Fibroblast of lung (primary cell): Measurements from ENCODE around the gene SOX12. TPM values are rescaled to one million over a fixed set of nuclear protein-coding genes. Genes with fewer than 3 reads are reported as not detected.
A peak's percentile ranks its signal among the peaks of the same experiment; 100 is the strongest.
"Not testable (repeated sequence)": the region's sequence is repeated elsewhere in the genome, so short reads cannot be mapped to it uniquely, and the experiment has no call there.

Experiments
- DNase-seq, 2 donors: peaks; one replicate each; pipeline versions ENCODE4 v3.0.0 to v3.0.0-alpha.2; 2010; ENCODE audit warnings: low read depth in 2 of 2
- H2AFZ ChIP-seq: 2 replicates; pipeline ENCODE4 v1.5.1; 2012; ENCODE audit warnings: low read length, control low read depth, inconsistent platforms
- H3K27ac ChIP-seq: 2 replicates; pipeline ENCODE4 v1.5.1; 2011; ENCODE audit warnings: low read length, control low read depth; ENCODE audit not compliant: insufficient read depth
- H3K27me3 ChIP-seq: 2 replicates; pipeline ENCODE4 v1.5.1; 2011; ENCODE audit warnings: mild to moderate bottlenecking, low read length; ENCODE audit not compliant: control insufficient read depth, insufficient read depth
- H3K36me3 ChIP-seq: 2 replicates; pipeline ENCODE4 v1.5.1; 2011; ENCODE audit warnings: low read length; ENCODE audit not compliant: control insufficient read depth, insufficient read depth
- H3K4me1 ChIP-seq: 2 replicates; pipeline ENCODE4 v1.5.1; 2011; ENCODE audit warnings: low read length; ENCODE audit not compliant: control insufficient read depth, insufficient read depth; ENCODE audit errors: extremely low read depth
- H3K4me2 ChIP-seq: 2 replicates; pipeline ENCODE4 v1.5.1; 2011; ENCODE audit warnings: low read length, control low read depth; ENCODE audit not compliant: insufficient read depth; ENCODE audit errors: extremely low read depth
- H3K4me3 ChIP-seq, 4 experiments: fragments of 200-600 bp in 1 of 4; sonication (generic) in 1 of 4; replicated peaks in 1 of 4; 2 replicates each; pipeline ENCODE4 v1.5.1; 2011 to 2016; ENCODE audit warnings: low read length in 4 of 4, low read depth in 3 of 4, mild to moderate bottlenecking in 3 of 4, control low read depth in 2 of 4, inconsistent platforms in 1 of 4, mixed read lengths in 1 of 4; ENCODE audit not compliant: insufficient read depth in 1 of 4; ENCODE audit errors: control extremely low read depth in 1 of 4
- H3K79me2 ChIP-seq: 2 replicates; pipeline ENCODE4 v1.5.1; 2012; ENCODE audit warnings: mild to moderate bottlenecking, low read length, inconsistent platforms; ENCODE audit not compliant: control insufficient read depth, insufficient read depth
- H3K9ac ChIP-seq: 2 replicates; pipeline ENCODE4 v1.5.1; 2011; ENCODE audit warnings: mild to moderate bottlenecking, low read length, control low read depth; ENCODE audit not compliant: insufficient read depth
- H3K9me3 ChIP-seq: 2 replicates; pipeline ENCODE4 v1.5.1; 2012; ENCODE audit warnings: low read depth, low read length; ENCODE audit not compliant: control insufficient read depth, insufficient read depth
- H4K20me1 ChIP-seq: 2 replicates; pipeline ENCODE4 v1.5.1; 2011; ENCODE audit warnings: low read length; ENCODE audit not compliant: control insufficient read depth, insufficient read depth; ENCODE audit errors: extremely low read depth
- EZH2 ChIP-seq: IDR thresholded peaks from 2 replicates; pipeline ENCODE4 v1.5.1; 2012; ENCODE audit warnings: low read length, control low read depth, mild to moderate bottlenecking; ENCODE audit errors: missing control alignments
- polyA plus RNA-seq, 2 donors: library from polyadenylated mRNA; depleted of rRNA in 1 of 2; stranded (reverse) in 1 of 2; unstranded in 1 of 2; fragments of >200 nt; gene quantifications; 2 replicates each; pipeline ENCODE4 v1.2.1, GENCODE V29; 2011 to 2012; ENCODE audit warnings: missing spikeins in 1 of 2
- total RNA-seq: library from RNA; depleted of rRNA; stranded (reverse); fragments of >200 nt; gene quantifications from 2 replicates; pipeline ENCODE4 v1.2.1, GENCODE V29; 2014
- TF ChIP-seq, protein P1 (sequence below), 2 donors: IDR thresholded peaks in 1 of 2; conservative IDR thresholded peaks in 1 of 2; 1 replicate in 1 of 2; 2 replicates in 1 of 2; pipeline ENCODE4 v1.5.1; 2011 to 2012; ENCODE audit warnings: low read length in 2 of 2, control low read depth in 1 of 2, inconsistent platforms in 1 of 2, low read depth in 1 of 2, mild to moderate bottlenecking in 1 of 2

SOX12 gene
- total and polyA plus RNA-seq, 2 donors (not counting 1 experiment from before 2014, with no cell fraction given) = 4.0 to 7.3 TPM

DNA sequence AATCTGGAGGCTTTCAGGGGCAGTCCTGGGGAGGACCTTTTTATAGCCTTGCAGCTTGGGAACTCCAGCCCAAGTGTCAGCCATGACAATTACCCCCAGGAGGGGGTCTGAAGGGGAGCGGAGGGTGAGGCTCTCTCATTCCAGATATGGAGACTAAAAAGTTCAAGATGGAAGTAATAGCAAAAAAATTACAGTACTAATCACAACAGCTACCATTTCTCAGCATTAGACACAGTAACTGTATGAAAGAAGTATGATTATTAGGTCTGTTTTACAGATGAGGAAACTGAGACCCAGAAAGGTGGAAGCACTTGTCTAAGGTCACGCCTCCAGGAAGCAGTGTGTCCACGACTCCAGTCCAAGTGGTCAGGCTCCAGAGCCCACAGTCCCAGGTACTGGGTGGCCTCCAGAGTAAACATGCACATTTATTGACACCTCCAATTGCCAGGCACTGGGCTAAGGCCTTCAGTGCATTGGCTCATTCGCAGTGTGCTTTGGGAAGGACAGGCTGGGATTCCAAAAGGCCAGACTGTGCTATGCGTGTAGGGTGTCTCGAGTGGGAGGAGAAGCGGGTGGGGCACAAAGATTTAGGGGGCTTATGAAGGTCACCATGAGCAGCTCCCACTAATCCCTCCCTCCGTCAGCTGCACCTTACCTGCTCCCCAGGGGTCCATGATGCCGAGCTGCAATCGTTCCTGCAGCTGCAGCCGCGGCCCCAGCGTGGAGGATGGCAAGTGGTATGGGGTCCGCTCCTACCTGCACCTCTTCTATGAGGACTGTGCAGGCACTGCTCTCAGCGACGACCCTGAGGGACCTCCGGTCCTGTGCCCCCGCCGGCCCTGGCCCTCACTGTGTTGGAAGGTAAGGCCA, 23.9 kb downstream of the SOX12 start:
- DNase-seq = no peak
- H3K4me2 ChIP-seq = peak overlapping the region; percentile 98
- H3K27ac ChIP-seq = no peak overlapping the region
- peaks cover 7% of the 10 kb centered on the region for H3K4me1 ChIP-seq
- peak overlapping the region in 2 of 4 experiments; percentile 70 to 89 for H3K4me3 ChIP-seq
- no peak for TF ChIP-seq EZH2
- TF ChIP-seq, protein P1, sequence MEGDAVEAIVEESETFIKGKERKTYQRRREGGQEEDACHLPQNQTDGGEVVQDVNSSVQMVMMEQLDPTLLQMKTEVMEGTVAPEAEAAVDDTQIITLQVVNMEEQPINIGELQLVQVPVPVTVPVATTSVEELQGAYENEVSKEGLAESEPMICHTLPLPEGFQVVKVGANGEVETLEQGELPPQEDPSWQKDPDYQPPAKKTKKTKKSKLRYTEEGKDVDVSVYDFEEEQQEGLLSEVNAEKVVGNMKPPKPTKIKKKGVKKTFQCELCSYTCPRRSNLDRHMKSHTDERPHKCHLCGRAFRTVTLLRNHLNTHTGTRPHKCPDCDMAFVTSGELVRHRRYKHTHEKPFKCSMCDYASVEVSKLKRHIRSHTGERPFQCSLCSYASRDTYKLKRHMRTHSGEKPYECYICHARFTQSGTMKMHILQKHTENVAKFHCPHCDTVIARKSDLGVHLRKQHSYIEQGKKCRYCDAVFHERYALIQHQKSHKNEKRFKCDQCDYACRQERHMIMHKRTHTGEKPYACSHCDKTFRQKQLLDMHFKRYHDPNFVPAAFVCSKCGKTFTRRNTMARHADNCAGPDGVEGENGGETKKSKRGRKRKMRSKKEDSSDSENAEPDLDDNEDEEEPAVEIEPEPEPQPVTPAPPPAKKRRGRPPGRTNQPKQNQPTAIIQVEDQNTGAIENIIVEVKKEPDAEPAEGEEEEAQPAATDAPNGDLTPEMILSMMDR (conservative IDR thresholded peaks at IDR 0.05 in 1 of 2, IDR thresholded peaks at IDR 0.05 in 1 of 2; ENCODE audit: low read depth in 1 of 2, low read length in 2 of 2) = no peak
- H3K9ac ChIP-seq = no peak overlapping the region
- peaks cover 8% of the 10 kb centered on the region for H3K79me2 ChIP-seq
- H2AFZ ChIP-seq = no peak overlapping the region
- H4K20me1 ChIP-seq = no peaks in the 10 kb centered on the region
- H3K27me3 ChIP-seq = no peaks in the 10 kb centered on the region
- no peaks in the 10 kb centered on the region for H3K9me3 ChIP-seq
- peaks cover 16% of the 10 kb centered on the region for H3K36me3 ChIP-seq

DNA sequence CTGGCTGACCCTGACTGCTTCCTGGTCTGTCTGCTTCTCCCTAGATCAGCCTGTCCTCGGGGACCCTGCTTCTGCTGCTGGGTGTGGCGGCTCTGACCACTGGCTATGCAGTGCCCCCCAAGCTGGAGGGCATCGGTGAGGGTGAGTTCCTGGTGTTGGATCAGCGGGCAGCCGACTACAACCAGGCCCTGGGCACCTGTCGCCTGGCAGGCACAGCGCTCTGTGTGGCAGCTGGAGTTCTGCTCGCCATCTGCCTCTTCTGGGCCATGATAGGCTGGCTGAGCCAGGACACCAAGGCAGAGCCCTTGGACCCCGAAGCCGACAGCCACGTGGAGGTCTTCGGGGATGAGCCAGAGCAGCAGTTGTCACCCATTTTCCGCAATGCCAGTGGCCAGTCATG, 27.8 kb downstream of the SOX12 start:
- H3K27me3 ChIP-seq = no peaks in the 10 kb centered on the region
- no peak overlapping the region for H2AFZ ChIP-seq
- H3K4me2 ChIP-seq = no peak overlapping the region
- H3K4me1 ChIP-seq = peaks cover 5% of the 10 kb centered on the region
- no peaks in the 10 kb centered on the region for H4K20me1 ChIP-seq
- DNase-seq = no peak
- no peak overlapping the region for H3K9ac ChIP-seq
- H3K79me2 ChIP-seq = peaks cover 8% of the 10 kb centered on the region
- no peak overlapping the region for H3K4me3 ChIP-seq
- peaks cover 16% of the 10 kb centered on the region for H3K36me3 ChIP-seq
- no peak for TF ChIP-seq EZH2
- H3K9me3 ChIP-seq = no peaks in the 10 kb centered on the region
- H3K27ac ChIP-seq = no peak overlapping the region

DNA sequence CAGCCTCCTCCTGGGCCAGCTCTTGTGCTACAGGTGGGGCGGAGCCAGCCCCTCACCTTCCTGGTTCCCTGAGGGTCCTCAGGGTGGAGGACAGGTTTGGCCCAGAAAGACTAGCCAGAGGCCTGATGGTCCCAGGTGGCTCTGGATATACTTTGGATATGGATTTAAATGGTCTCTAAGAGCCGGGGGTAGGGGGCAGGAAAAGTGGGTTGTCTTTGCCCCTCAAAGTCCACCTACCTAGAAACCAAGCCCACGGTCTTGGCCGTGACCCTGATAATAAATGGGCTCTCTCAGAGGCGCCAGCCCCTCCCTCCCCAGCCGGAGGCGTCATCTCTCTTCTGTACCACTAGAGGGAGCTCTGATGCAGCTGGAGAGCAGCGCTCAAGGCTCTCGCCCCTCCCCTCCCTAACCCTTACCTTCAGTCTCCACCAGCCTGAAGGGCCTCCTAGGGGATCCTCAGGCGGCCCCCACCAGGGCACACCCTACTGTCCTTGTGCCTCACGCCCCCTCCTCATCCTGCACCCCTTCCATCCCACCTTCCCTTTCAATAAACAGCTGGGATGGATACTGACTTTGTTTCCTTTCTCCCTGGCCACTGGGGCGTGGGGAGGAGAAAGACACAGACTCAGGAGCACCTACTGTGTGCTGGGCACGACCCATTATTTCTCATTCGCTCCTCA, 29.1 kb downstream of the SOX12 start:
- Histone ChIP-seq H3K4me3 (no peak overlapping the region), H3K27me3 (no peaks in the 10 kb centered on the region), H3K79me2 (no peaks in the 10 kb centered on the region), H3K9ac (no peak overlapping the region), H3K4me1 (no peaks in the 10 kb centered on the region), H3K27ac (no peak overlapping the region), H4K20me1 (no peaks in the 10 kb centered on the region), H2AFZ (no peak overlapping the region), H3K4me2 (no peak overlapping the region), H3K36me3 (peaks cover 13% of the 10 kb centered on the region), H3K9me3 (no peaks in the 10 kb centered on the region)
- peak; percentile 61 to 80 for DNase-seq
- TF ChIP-seq, protein P1 (conservative IDR thresholded peaks at IDR 0.05 in 1 of 2, IDR thresholded peaks at IDR 0.05 in 1 of 2; ENCODE audit: low read depth in 1 of 2, low read length in 2 of 2) = peak; percentile 89 to 91
- no peak for TF ChIP-seq EZH2

DNA sequence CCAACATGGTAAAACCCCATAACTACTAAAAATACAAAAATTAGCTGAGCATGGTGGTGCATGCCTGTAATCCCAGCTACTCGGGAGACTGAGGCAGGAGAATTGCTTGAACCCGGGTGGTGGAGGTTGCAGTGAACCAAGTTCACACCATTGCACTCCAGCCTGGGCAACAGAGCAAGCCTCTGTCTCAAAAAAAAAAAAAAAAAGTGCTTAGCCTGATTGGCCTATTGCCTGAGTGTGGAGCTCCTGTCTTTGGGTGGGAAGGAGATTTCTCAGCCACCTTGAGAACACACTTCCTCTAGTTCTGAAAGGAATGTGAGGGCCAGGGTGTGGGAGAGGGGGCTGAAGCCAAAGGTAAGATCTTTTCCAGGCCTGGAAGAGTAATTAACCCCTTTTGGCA, 30.8 kb downstream of the SOX12 start:
- H3K79me2 ChIP-seq, H3K27ac ChIP-seq, H3K9ac ChIP-seq, H3K4me3 ChIP-seq, DNase-seq, H3K27me3 ChIP-seq, H4K20me1 ChIP-seq, H3K9me3 ChIP-seq, H3K36me3 ChIP-seq, H3K4me1 ChIP-seq, H3K4me2 ChIP-seq, H2AFZ ChIP-seq: not testable (repeated sequence)
